ENCODE results near the gene OXSR1.
"Not testable (repeated sequence)": the region's sequence is repeated elsewhere in the genome, so short reads cannot be mapped to it uniquely, and the experiment has no call there.

OXSR1 gene

GRCh38 chr3:38141952-38142273 lies 23.4 kb upstream of the OXSR1 start:
- no peak for DNase-seq (ENCODE audit: low read depth in 2 of 2)

GRCh38 chr3:38142959-38143358 lies 22.4 kb upstream of the OXSR1 start:
- DNase-seq (ENCODE audit: low read depth in 2 of 2), result no peak

GRCh38 chr3:38143511-38143910 lies 21.8 kb upstream of the OXSR1 start:
- no peak for DNase-seq (ENCODE audit: low read depth in 2 of 2)

- no peak for DNase-seq (ENCODE audit: low read depth in 2 of 2)
These were observed 18.8 kb upstream of the OXSR1 start for GRCh38 chr3:38146504-38146903.

DNA sequence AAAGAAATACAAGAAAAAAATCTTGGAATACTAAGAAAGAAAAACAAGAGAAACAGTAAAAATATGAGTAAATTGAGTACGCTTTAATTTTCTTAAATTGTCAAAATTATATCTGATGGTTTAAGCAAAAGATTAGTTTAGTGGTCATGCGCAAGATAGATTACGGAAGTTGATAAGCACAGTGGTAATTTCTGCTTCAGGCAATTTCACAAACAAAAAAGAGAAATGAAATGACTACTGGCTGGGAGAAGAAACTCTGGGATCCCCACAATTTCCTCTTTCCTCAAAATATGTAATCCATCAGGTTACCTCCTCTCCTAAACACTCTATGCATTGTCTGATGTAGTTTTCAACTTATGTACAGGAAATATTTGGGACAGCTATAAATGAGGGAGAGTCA lies 17.9 kb upstream of the OXSR1 start:
- DNase-seq (ENCODE audit: low read depth in 2 of 2), result no peak

DNA sequence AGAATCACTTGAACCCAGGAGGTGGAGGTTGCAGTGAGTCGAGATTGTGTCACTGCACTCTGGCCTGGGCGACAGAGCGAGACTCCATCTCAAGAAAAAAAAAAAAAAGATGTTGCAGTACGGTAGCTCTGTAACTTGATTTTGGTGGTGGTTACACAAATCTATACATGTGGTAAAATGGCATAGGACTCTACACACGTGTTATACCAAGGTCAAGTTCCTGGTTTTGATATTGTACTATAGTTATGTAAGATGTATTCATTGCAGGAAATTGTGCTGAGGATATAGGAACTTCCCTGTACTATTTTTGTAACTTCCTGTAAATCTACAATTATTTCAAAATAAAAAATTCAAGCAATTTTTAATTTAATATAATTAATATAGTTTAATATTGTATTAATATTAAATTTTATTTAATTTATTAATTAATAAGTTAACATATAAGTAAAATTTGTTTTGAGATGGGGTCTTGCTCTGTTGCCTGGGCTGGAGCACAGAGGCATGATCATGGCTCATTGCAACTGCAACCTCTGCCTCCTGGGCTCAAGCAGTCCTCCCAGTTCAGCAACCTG lies 16.9 kb upstream of the OXSR1 start:
- no peak for DNase-seq (ENCODE audit: low read depth in 2 of 2)

DNA sequence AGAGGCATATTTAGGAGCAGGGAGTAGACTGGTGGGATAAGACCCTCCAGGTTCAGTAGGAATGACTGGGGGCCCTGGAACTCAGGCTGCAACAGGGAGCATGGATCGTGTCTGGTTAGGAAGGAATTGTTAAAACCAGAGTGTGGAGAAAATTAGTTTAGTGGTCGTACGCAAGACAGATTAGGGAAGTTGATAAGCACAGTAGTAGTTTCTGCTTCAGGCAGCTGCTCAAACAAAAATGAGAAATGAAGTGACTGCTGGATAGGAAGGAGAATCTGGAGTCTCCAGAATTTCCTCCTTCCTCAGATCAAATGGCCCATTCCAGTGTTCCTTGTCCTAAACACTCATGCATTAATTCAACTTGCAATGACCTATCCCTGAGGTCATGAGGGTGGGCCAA lies 15.6 kb upstream of the OXSR1 start:
- DNase-seq (ENCODE audit: low read depth in 2 of 2), result no peak

DNA sequence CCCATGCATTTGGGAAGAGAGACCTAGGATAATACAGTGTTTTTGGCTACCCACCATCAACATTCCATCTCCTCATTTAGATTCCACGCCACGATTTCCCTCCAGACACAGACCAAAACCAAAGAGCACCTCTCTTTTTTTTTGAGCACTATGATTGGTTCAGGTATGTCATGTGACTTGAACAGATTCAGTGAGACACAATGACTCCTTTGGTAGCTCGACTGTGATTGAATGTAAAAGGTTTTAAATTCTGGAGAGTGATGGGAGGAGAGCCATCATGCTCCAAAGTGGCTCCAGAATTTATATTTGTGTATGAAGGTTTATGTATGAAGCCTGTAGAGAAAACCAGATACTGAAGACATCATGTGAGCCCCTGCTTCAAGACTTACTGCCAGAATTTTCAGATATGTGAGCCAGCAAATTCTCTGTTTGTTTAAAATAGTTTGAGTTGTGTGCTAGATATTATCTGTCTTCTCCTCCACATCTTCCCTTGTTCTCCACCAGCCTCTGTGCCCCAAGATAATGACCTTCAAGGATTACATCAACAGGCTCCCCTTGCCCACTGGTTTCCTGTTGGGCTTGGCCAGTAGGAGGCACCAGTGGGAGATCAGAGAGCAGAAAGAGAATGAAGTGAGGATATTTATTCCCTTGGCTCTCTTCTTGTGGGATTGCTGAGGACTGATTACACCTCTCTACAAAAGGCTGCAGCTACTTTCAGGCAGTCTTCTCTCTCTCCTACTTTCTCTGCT lies 14.4 kb upstream of the OXSR1 start:
- DNase-seq (ENCODE audit: low read depth in 2 of 2), result no peak

- DNase-seq (ENCODE audit: low read depth in 2 of 2), result no peak
These were observed 13.6 kb upstream of the OXSR1 start for GRCh38 chr3:38151667-38152265.

GRCh38 chr3:38152609-38153008 lies 12.7 kb upstream of the OXSR1 start:
- DNase-seq (ENCODE audit: low read depth in 2 of 2), result no peak

DNA sequence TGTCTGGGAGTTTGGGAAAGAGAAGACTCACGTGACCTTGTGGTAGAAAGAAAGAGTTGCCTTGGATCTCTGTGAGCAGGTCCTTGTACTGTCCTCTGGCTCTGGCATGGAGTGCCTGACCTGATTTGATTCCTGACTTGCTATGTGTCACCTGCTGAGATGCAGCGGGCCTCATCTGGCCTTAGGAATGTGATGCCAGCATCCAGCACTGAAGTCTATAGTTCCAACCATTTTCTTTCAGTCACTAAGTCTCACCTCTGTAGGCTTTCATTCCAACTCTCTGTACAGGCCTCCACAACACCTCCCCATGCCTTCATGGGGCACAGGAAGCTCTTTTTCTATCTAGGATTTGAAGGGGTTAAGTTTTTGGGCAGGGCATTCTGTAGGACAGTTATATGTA lies 12.1 kb upstream of the OXSR1 start:
- no peak for DNase-seq (ENCODE audit: low read depth in 2 of 2)

DNA sequence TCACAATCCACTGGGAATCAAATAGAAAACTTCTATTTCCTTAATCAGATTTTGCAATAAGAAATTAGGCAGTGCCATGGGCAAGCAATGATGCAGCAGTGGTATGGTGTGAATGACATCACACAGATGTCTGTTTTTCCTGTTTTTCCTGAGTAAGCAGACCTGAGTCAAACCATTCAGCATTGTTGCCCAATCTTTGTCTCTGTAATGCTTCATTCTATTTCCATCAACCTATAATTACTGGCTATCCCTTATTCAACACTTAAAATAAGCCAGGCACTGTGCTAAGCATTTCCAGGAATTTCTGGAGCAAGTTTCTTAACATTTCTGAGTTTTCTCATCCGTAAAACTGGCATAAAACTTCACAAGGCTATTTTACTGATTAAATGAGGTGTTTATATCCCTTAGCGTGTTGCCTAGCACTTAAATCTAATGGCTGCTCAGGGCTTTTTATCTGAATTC lies 11.3 kb upstream of the OXSR1 start:
- no peak for DNase-seq (ENCODE audit: low read depth in 2 of 2)

DNA sequence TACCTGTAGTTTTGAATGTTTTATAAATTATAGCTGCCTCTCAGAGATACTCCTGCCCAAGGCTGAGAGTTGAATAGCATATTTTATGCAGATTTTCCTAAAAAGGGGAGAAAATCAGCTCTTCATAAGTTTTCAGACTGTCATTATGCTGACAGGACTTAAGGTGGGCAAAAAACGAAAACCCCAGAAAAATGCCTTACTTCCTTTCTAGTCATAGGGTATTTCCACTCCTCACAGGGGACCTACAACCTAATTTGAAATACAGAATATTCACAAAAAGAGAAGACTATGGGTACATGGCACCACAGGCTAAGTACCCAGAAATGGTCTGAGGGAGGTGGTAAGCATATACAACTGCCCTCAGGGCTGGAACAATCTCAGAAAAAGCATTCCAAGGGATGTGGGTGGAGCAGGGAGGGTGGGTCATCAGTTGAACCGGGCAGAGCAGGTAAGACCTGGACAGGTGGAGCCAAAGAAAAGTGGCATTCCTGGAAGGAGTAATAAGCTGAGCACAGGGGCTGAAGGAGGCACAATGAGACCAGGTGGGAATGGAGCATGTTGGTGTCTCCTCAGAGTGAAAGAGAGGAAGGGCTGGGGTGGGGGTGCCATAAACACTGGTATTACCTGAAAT lies 10.6 kb upstream of the OXSR1 start:
- DNase-seq (ENCODE audit: low read depth in 2 of 2), result no peak

- no peak for DNase-seq (ENCODE audit: low read depth in 2 of 2)
These were observed 9.5 kb upstream of the OXSR1 start for GRCh38 chr3:38155825-38156224.

GRCh38 chr3:38157117-38157516 lies 8.2 kb upstream of the OXSR1 start:
- no peak for DNase-seq (ENCODE audit: low read depth in 2 of 2)

GRCh38 chr3:38157595-38157994 lies 7.7 kb upstream of the OXSR1 start:
- DNase-seq (ENCODE audit: low read depth in 2 of 2), result no peak

- DNase-seq (ENCODE audit: low read depth in 2 of 2), result no peak
These were observed 6.9 kb upstream of the OXSR1 start for GRCh38 chr3:38158472-38158871.

- not testable (repeated sequence) for DNase-seq (ENCODE audit: low read depth in 2 of 2)
These were observed 4.6 kb upstream of the OXSR1 start for GRCh38 chr3:38160704-38161103.

GRCh38 chr3:38163117-38163840 lies 2.1 kb upstream of the OXSR1 start:
- no peak for DNase-seq (ENCODE audit: low read depth in 2 of 2)

DNA sequence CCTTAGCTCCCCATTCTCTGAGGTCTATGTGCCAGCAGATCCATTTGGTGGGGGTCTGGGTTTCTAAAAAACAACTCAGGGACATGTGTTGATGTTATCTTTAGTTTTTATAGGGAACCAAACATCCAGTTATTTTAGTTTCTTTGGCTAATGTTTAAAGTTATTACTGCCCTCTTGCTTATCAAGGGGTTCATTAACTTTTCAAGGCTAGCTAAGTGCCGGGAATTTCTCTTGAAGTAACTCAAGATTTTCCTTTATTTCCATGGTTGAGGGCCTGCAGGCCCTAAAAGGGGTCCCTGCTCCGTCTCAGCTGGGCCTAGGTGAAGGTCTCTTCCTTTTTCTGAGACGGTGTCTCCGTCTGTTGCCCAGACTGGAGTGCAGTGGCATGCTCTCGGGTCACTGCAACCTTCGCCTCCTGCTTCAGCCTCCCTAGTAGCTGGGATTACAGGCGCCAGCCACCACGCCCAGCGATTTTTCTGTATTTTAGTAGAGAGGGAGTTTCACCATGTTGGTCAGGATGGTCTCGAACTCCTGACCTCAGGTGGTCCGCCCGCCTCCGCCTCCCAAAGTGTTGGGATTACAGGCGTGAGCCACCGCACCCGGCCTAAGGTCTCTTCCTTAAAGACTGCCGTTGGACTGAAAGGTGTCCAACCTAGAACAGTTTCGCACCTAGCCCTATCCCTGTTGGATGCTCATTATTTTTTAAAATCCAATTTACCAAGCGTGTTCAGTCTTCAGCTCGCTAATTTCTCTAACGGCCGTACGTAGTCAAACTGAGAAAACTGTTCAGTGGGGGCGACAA lies 1.3 kb upstream of the OXSR1 start:
- DNase-seq (ENCODE audit: low read depth in 2 of 2), result no peak

- no peak for DNase-seq (ENCODE audit: low read depth in 2 of 2)
These were observed 740 bp upstream of the OXSR1 start for GRCh38 chr3:38164643-38164951.
